ENCODE results near the gene CAND2. TPM values are rescaled to one million over a fixed set of nuclear protein-coding genes. Genes with fewer than 3 reads are reported as not detected.
A peak's percentile ranks its signal among the peaks of the same experiment; 100 is the strongest.

Gene CAND2
- total and polyA plus RNA-seq, 7 donors = 0.60 to 24.9 (median 12.5) TPM; not detected in 1

DNA sequence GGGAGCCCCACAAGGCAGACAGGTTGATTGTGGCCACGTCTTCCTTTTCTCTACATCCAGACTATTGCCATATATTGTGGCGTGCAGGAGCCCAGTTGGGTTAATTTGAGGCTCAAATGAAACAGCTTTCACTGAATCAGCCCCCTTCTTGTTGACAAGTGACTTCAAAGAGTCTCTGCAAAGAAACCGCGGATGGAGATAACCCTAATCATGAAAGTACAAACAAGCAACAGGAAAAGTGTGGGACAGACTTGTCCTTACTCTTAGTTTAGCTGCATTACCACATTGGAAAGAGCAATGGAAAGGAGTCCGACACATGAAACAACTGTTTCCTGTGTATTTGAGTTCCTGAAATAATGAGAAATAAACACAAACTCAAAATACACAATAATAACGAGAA, 40.7 kb upstream of the CAND2 start:
- no peak overlapping the region for H3K27ac ChIP-seq
- no peak overlapping the region for H3K4me3 ChIP-seq
- WGBS, 2 donors = 54 to 82% methylated on average over 6 of the region's 6 CpGs
- TF ChIP-seq POLR2AphosphoS5 (IDR thresholded peaks at IDR 0.05) = no peak
- TF ChIP-seq POLR2A (IDR thresholded peaks at IDR 0.05) = no peak
- TF ChIP-seq EP300 (IDR thresholded peaks at IDR 0.05) = no peak
- TF ChIP-seq, protein P1, sequence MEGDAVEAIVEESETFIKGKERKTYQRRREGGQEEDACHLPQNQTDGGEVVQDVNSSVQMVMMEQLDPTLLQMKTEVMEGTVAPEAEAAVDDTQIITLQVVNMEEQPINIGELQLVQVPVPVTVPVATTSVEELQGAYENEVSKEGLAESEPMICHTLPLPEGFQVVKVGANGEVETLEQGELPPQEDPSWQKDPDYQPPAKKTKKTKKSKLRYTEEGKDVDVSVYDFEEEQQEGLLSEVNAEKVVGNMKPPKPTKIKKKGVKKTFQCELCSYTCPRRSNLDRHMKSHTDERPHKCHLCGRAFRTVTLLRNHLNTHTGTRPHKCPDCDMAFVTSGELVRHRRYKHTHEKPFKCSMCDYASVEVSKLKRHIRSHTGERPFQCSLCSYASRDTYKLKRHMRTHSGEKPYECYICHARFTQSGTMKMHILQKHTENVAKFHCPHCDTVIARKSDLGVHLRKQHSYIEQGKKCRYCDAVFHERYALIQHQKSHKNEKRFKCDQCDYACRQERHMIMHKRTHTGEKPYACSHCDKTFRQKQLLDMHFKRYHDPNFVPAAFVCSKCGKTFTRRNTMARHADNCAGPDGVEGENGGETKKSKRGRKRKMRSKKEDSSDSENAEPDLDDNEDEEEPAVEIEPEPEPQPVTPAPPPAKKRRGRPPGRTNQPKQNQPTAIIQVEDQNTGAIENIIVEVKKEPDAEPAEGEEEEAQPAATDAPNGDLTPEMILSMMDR (IDR thresholded peaks at IDR 0.05) = no peak
- H3K9me3 ChIP-seq = no peaks in the 10 kb centered on the region
- H3K27me3 ChIP-seq = no peaks in the 10 kb centered on the region
- intact Hi-C loops (cut with DNase I) = no loop called here
- no peaks in the 10 kb centered on the region for H3K36me3 ChIP-seq
- peaks cover 0 to 21% (median 12%) of the 10 kb centered on the region in 4 donors for H3K4me1 ChIP-seq
- no peak for DNase-seq

DNA sequence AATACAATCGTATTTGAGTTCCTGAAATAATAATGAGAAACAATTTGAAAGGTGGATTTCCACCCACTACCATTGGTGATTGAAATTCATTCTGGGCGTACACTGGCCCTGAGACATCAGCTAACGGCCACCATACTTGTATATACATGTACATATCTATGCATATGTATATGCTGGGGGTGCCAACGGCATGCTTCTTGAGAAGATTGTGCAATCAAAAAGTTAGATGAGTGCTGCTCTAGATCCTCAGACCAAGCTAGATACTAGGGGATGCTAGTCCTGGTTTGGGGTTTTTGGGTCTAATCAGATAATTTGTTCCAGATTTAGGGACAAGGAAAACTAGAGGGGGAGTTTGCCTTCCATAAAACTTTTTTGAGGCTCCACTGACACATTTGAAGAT, 40.3 kb upstream of the CAND2 start:
- Histone ChIP-seq H3K36me3 (no peaks in the 10 kb centered on the region), H3K9me3 (no peaks in the 10 kb centered on the region), H3K4me3 (no peak overlapping the region), H3K27me3 (no peaks in the 10 kb centered on the region), H3K4me1 (peaks cover 0 to 16% (median 9%) of the 10 kb centered on the region in 4 donors), H3K27ac (no peak overlapping the region)
- TF ChIP-seq POLR2A (IDR thresholded peaks at IDR 0.05) (no peak), POLR2AphosphoS5 (IDR thresholded peaks at IDR 0.05) (no peak), EP300 (IDR thresholded peaks at IDR 0.05) (no peak)
- TF ChIP-seq, protein P1 (IDR thresholded peaks at IDR 0.05) = no peak
- 86 to 90% methylated on average over 4 of the region's 4 CpGs for WGBS, 2 donors
- intact Hi-C loops (cut with DNase I) = no loop called here
- no peak for DNase-seq

DNA sequence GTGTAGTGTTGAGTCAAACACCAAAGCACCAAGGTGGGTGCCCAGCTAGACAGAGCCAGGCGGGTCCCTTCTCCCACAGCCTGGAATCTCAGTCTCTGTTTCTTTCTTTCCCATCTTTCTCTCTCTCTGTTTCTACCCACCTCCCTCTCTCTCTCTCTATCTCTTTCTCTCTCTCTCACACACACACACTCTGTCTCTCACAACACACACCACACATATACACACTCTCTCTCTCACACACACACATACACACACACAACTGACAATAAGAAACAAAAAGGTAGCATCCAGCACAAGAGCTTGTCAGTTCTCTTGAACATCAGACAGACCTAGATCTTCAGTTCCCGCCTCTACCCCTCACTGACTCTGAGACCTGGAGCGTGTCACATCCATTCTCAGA, 39.8 kb upstream of the CAND2 start:
- TF ChIP-seq, protein P1 (IDR thresholded peaks at IDR 0.05) = no peak
- no peak for TF ChIP-seq POLR2AphosphoS5 (IDR thresholded peaks at IDR 0.05)
- no peak for TF ChIP-seq POLR2A (IDR thresholded peaks at IDR 0.05)
- TF ChIP-seq EP300 (IDR thresholded peaks at IDR 0.05) = no peak
- Histone ChIP-seq H3K9me3 (no peaks in the 10 kb centered on the region), H3K4me3 (no peak overlapping the region), H3K27ac (no peak overlapping the region), H3K4me1 (peaks cover 0 to 14% (median 9%) of the 10 kb centered on the region in 4 donors), H3K36me3 (no peaks in the 10 kb centered on the region), H3K27me3 (no peaks in the 10 kb centered on the region)
- intact Hi-C loops (cut with DNase I) = no loop called here
- WGBS, 2 donors = 92 to 95% methylated on average over 3 of the region's 3 CpGs
- no peak for DNase-seq

DNA sequence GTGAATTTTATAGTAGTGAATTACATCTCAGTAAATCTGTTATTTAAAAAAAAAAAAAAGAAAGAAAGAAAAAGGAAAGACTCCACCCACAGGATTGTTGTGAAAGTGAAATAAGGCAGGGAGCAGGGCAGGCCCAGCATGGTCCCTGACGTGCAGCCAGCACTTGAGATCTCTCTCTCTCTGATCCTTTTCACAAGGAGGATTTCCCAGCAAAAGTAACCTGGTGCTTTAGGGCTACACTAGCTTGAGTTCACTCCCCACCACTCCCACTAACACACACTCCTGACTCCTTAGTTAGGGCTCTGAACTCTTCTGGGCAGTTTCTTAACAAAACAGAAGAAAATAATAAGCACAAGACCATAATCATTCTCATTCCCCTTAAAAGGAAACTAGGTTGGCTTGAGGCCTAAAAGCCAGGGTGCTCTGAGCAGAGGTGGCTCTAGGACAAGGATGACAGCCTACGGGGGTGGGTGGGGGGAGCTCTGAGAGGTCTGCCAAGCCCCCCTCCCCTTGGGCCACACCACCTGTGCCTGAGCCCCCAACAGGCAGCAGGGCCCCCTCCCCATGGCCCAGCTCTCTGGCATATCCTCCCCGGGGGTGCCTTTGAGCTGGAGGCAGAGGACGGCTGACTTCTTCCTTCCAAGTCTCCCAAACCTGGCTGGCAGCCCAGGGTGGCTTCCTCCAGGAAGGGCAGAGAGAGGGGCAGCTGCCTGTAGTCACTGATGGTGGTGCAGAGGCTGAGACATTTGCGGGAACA, 38.3 kb upstream of the CAND2 start:
- TF ChIP-seq, protein P1 (IDR thresholded peaks at IDR 0.05) = no peak
- TF ChIP-seq EP300 (IDR thresholded peaks at IDR 0.05) (no peak), POLR2AphosphoS5 (IDR thresholded peaks at IDR 0.05) (peak in 1 of 4 donors; percentile 19), POLR2A (IDR thresholded peaks at IDR 0.05) (no peak)
- H3K4me1 ChIP-seq = peaks cover 0 to 14% (median 9%) of the 10 kb centered on the region in 4 donors
- DNase-seq = peak; percentile 83
- H3K4me3 ChIP-seq = no peak overlapping the region
- WGBS, 2 donors = 30% methylated on average over 5 of the region's 5 CpGs
- H3K36me3 ChIP-seq = no peaks in the 10 kb centered on the region
- no peaks in the 10 kb centered on the region for H3K27me3 ChIP-seq
- peak overlapping the region; percentile 68 to 77 (median 72) for H3K27ac ChIP-seq
- H3K9me3 ChIP-seq = no peaks in the 10 kb centered on the region
- intact Hi-C loops (cut with DNase I) = no loop called here
